Activated naive CD4-positive, alpha-beta T cell treated with anti-CD3 and anti-CD28 coated beads, Interleukin-2, amount 50 U/mL, for 24 hours (primary cell): ENCODE measurements around the gene IFNAR2.
"Not testable (repeated sequence)": the region's sequence is repeated elsewhere in the genome, so short reads cannot be mapped to it uniquely, and the experiment has no call there.

Experiments used
- H3K27ac Mint-ChIP-seq: one replicate; pipeline ENCODE4 v1.8.0; 2021; ENCODE audit warnings: mild to moderate bottlenecking, mixed read lengths
- H3K27me3 Mint-ChIP-seq: one replicate; pipeline ENCODE4 v1.8.0; 2021; ENCODE audit warnings: mixed read lengths
- H3K36me3 Mint-ChIP-seq: one replicate; pipeline ENCODE4 v1.8.0; 2021; ENCODE audit warnings: mixed read lengths
- H3K4me1 Mint-ChIP-seq: one replicate; pipeline ENCODE4 v1.8.0; 2021; ENCODE audit warnings: mixed read lengths
- H3K4me3 Mint-ChIP-seq: one replicate; pipeline ENCODE4 v1.8.0; 2021; ENCODE audit warnings: mild to moderate bottlenecking, mixed read lengths
- H3K9me3 Mint-ChIP-seq: one replicate; pipeline ENCODE4 v1.8.0; 2021; ENCODE audit warnings: mixed read lengths

Gene IFNAR2

GRCh38 chr21:33247599-33247998 is 17.9 kb downstream of the IFNAR2 start:
- peaks cover 52% of the 10 kb centered on the region for H3K36me3 Mint-ChIP-seq
- no peaks in the 10 kb centered on the region for H3K27me3 Mint-ChIP-seq
- peak overlapping the region; percentile 61 for H3K4me3 Mint-ChIP-seq
- H3K9me3 Mint-ChIP-seq = no peaks in the 10 kb centered on the region
- H3K27ac Mint-ChIP-seq = peak overlapping the region; percentile 95
- peaks cover 79% of the 10 kb centered on the region for H3K4me1 Mint-ChIP-seq

GRCh38 chr21:33249331-33250002 is 19.7 kb downstream of the IFNAR2 start:
- no peaks in the 10 kb centered on the region for H3K27me3 Mint-ChIP-seq
- H3K4me1 Mint-ChIP-seq = peaks cover 67% of the 10 kb centered on the region
- peaks cover 46% of the 10 kb centered on the region for H3K36me3 Mint-ChIP-seq
- no peaks in the 10 kb centered on the region for H3K9me3 Mint-ChIP-seq
- no peak overlapping the region for H3K4me3 Mint-ChIP-seq
- peak overlapping the region; percentile 92 for H3K27ac Mint-ChIP-seq

- Mint-ChIP-seq H3K4me3 (no peak overlapping the region), H3K36me3 (peaks cover 46% of the 10 kb centered on the region), H3K27me3 (no peaks in the 10 kb centered on the region), H3K4me1 (peaks cover 63% of the 10 kb centered on the region), H3K27ac (peak overlapping the region; percentile 43), H3K9me3 (no peaks in the 10 kb centered on the region)
Measured at GRCh38 chr21:33251119-33251518, 21.4 kb downstream of the IFNAR2 start.

GRCh38 chr21:33253382-33253781 is 23.6 kb downstream of the IFNAR2 start:
- peaks cover 55% of the 10 kb centered on the region for H3K4me1 Mint-ChIP-seq
- not testable (repeated sequence) for H3K27me3 Mint-ChIP-seq, H3K27ac Mint-ChIP-seq, H3K9me3 Mint-ChIP-seq, H3K4me3 Mint-ChIP-seq
- peaks cover 42% of the 10 kb centered on the region for H3K36me3 Mint-ChIP-seq

GRCh38 chr21:33254766-33255165 is 25.0 kb downstream of the IFNAR2 start:
- Mint-ChIP-seq H3K9me3 (no peaks in the 10 kb centered on the region), H3K27ac (peak overlapping the region; percentile 88), H3K27me3 (no peaks in the 10 kb centered on the region), H3K4me1 (peaks cover 55% of the 10 kb centered on the region), H3K36me3 (peaks cover 38% of the 10 kb centered on the region), H3K4me3 (no peak overlapping the region)

GRCh38 chr21:33255404-33255803 is 25.7 kb downstream of the IFNAR2 start:
- Mint-ChIP-seq H3K9me3 (no peaks in the 10 kb centered on the region), H3K4me1 (peaks cover 59% of the 10 kb centered on the region), H3K27ac (peak overlapping the region; percentile 88), H3K4me3 (peak overlapping the region; percentile 27), H3K36me3 (peaks cover 34% of the 10 kb centered on the region), H3K27me3 (no peaks in the 10 kb centered on the region)

GRCh38 chr21:33256019-33256418 is 26.3 kb downstream of the IFNAR2 start:
- Mint-ChIP-seq H3K4me1 (peaks cover 60% of the 10 kb centered on the region), H3K9me3 (no peaks in the 10 kb centered on the region), H3K36me3 (peaks cover 31% of the 10 kb centered on the region), H3K27me3 (no peaks in the 10 kb centered on the region), H3K27ac (peak overlapping the region; percentile 88), H3K4me3 (peak overlapping the region; percentile 30)

- peak overlapping the region; percentile 15 for H3K4me3 Mint-ChIP-seq
- H3K4me1 Mint-ChIP-seq = peaks cover 56% of the 10 kb centered on the region
- peak overlapping the region; percentile 88 for H3K27ac Mint-ChIP-seq
- no peaks in the 10 kb centered on the region for H3K27me3 Mint-ChIP-seq
- no peaks in the 10 kb centered on the region for H3K9me3 Mint-ChIP-seq
- peaks cover 28% of the 10 kb centered on the region for H3K36me3 Mint-ChIP-seq
Measured at GRCh38 chr21:33257094-33257803, 27.5 kb downstream of the IFNAR2 start.

GRCh38 chr21:33258475-33258874 is 28.7 kb downstream of the IFNAR2 start:
- Mint-ChIP-seq H3K27ac (peak overlapping the region; percentile 80), H3K36me3 (peaks cover 27% of the 10 kb centered on the region), H3K27me3 (no peaks in the 10 kb centered on the region), H3K4me1 (peaks cover 51% of the 10 kb centered on the region), H3K9me3 (no peaks in the 10 kb centered on the region), H3K4me3 (no peak overlapping the region)

GRCh38 chr21:33259428-33259827 is 29.7 kb downstream of the IFNAR2 start:
- Mint-ChIP-seq H3K4me1 (peaks cover 55% of the 10 kb centered on the region), H3K36me3 (peaks cover 30% of the 10 kb centered on the region), H3K27ac (peak overlapping the region; percentile 46), H3K27me3 (no peaks in the 10 kb centered on the region), H3K4me3 (peak overlapping the region; percentile 47), H3K9me3 (no peaks in the 10 kb centered on the region)

GRCh38 chr21:33259995-33260394 is 30.3 kb downstream of the IFNAR2 start:
- peaks cover 26% of the 10 kb centered on the region for H3K36me3 Mint-ChIP-seq
- H3K9me3 Mint-ChIP-seq = no peaks in the 10 kb centered on the region
- H3K4me3 Mint-ChIP-seq = peak overlapping the region; percentile 47
- H3K27ac Mint-ChIP-seq = peak overlapping the region; percentile 46
- peaks cover 55% of the 10 kb centered on the region for H3K4me1 Mint-ChIP-seq
- H3K27me3 Mint-ChIP-seq = no peaks in the 10 kb centered on the region

- Mint-ChIP-seq H3K4me3 (no peak overlapping the region), H3K9me3 (no peaks in the 10 kb centered on the region), H3K4me1 (peaks cover 49% of the 10 kb centered on the region), H3K27ac (no peak overlapping the region), H3K27me3 (no peaks in the 10 kb centered on the region), H3K36me3 (peaks cover 19% of the 10 kb centered on the region)
Measured at GRCh38 chr21:33261635-33262034, 31.9 kb downstream of the IFNAR2 start.

- H3K36me3 Mint-ChIP-seq = peaks cover 12% of the 10 kb centered on the region
- no peak overlapping the region for H3K4me3 Mint-ChIP-seq
Measured at GRCh38 chr21:33262921-33263320, 33.2 kb downstream of the IFNAR2 start.

GRCh38 chr21:33264561-33264960 is 34.8 kb downstream of the IFNAR2 start:
- Mint-ChIP-seq H3K9me3 (no peaks in the 10 kb centered on the region), H3K4me3 (no peak overlapping the region), H3K36me3 (peaks cover 15% of the 10 kb centered on the region), H3K4me1 (peaks cover 56% of the 10 kb centered on the region), H3K27ac (peak overlapping the region; percentile 8), H3K27me3 (no peaks in the 10 kb centered on the region)

More at GRCh38 chr21:33262921-33263320, 33.2 kb downstream of the IFNAR2 start:
- Mint-ChIP-seq H3K27ac (no peak overlapping the region), H3K27me3 (no peaks in the 10 kb centered on the region), H3K4me1 (peaks cover 53% of the 10 kb centered on the region), H3K9me3 (no peaks in the 10 kb centered on the region)

GRCh38 chr21:33265664-33266049 is 35.9 kb downstream of the IFNAR2 start:
- Mint-ChIP-seq H3K27me3 (no peaks in the 10 kb centered on the region), H3K9me3 (no peaks in the 10 kb centered on the region), H3K36me3 (peaks cover 16% of the 10 kb centered on the region), H3K27ac (peak overlapping the region; percentile 97), H3K4me3 (peak overlapping the region; percentile 95), H3K4me1 (peaks cover 52% of the 10 kb centered on the region)

- H3K27ac Mint-ChIP-seq = peak within 1 kb of the TSS; percentile 97
- no peaks in the 10 kb centered on the region for H3K27me3 Mint-ChIP-seq
- peaks cover 54% of the 10 kb centered on the region for H3K4me1 Mint-ChIP-seq
- H3K9me3 Mint-ChIP-seq = no peaks in the 10 kb centered on the region
- H3K4me3 Mint-ChIP-seq = peak within 1 kb of the TSS; percentile 98
- peaks cover 18% of the 10 kb centered on the region for H3K36me3 Mint-ChIP-seq
Measured at GRCh38 chr21:33266050-33266788, 36.5 kb downstream of the IFNAR2 start, which contains the start of gene IL10RB. Gene IL10RB (plus strand): TSS chr21:33266367. CDS start chr21:33266466, 99 bp downstream.
